Fibroblast of lung (primary cell): ENCODE measurements around the gene ZNF526. TPM values are rescaled to one million over a fixed set of nuclear protein-coding genes. Genes with fewer than 3 reads are reported as not detected.
A peak's percentile ranks its signal among the peaks of the same experiment; 100 is the strongest.

Experiments
- DNase-seq, 2 donors: peaks; one replicate each; pipeline versions ENCODE4 v3.0.0 to v3.0.0-alpha.2; 2010; ENCODE audit warnings: low read depth in 2 of 2
- H2AFZ ChIP-seq: 2 replicates; pipeline ENCODE4 v1.5.1; 2012; ENCODE audit warnings: low read length, control low read depth, inconsistent platforms
- H3K27ac ChIP-seq: 2 replicates; pipeline ENCODE4 v1.5.1; 2011; ENCODE audit warnings: low read length, control low read depth; ENCODE audit not compliant: insufficient read depth
- H3K27me3 ChIP-seq: 2 replicates; pipeline ENCODE4 v1.5.1; 2011; ENCODE audit warnings: mild to moderate bottlenecking, low read length; ENCODE audit not compliant: control insufficient read depth, insufficient read depth
- H3K36me3 ChIP-seq: 2 replicates; pipeline ENCODE4 v1.5.1; 2011; ENCODE audit warnings: low read length; ENCODE audit not compliant: control insufficient read depth, insufficient read depth
- H3K4me1 ChIP-seq: 2 replicates; pipeline ENCODE4 v1.5.1; 2011; ENCODE audit warnings: low read length; ENCODE audit not compliant: control insufficient read depth, insufficient read depth; ENCODE audit errors: extremely low read depth
- H3K4me2 ChIP-seq: 2 replicates; pipeline ENCODE4 v1.5.1; 2011; ENCODE audit warnings: low read length, control low read depth; ENCODE audit not compliant: insufficient read depth; ENCODE audit errors: extremely low read depth
- H3K4me3 ChIP-seq, 4 experiments: fragments of 200-600 bp in 1 of 4; sonication (generic) in 1 of 4; replicated peaks in 1 of 4; 2 replicates each; pipeline ENCODE4 v1.5.1; 2011 to 2016; ENCODE audit warnings: low read length in 4 of 4, low read depth in 3 of 4, mild to moderate bottlenecking in 3 of 4, control low read depth in 2 of 4, inconsistent platforms in 1 of 4, mixed read lengths in 1 of 4; ENCODE audit not compliant: insufficient read depth in 1 of 4; ENCODE audit errors: control extremely low read depth in 1 of 4
- H3K79me2 ChIP-seq: 2 replicates; pipeline ENCODE4 v1.5.1; 2012; ENCODE audit warnings: mild to moderate bottlenecking, low read length, inconsistent platforms; ENCODE audit not compliant: control insufficient read depth, insufficient read depth
- H3K9ac ChIP-seq: 2 replicates; pipeline ENCODE4 v1.5.1; 2011; ENCODE audit warnings: mild to moderate bottlenecking, low read length, control low read depth; ENCODE audit not compliant: insufficient read depth
- H3K9me3 ChIP-seq: 2 replicates; pipeline ENCODE4 v1.5.1; 2012; ENCODE audit warnings: low read depth, low read length; ENCODE audit not compliant: control insufficient read depth, insufficient read depth
- H4K20me1 ChIP-seq: 2 replicates; pipeline ENCODE4 v1.5.1; 2011; ENCODE audit warnings: low read length; ENCODE audit not compliant: control insufficient read depth, insufficient read depth; ENCODE audit errors: extremely low read depth
- CTCF ChIP-seq, 2 donors: IDR thresholded peaks in 1 of 2; conservative IDR thresholded peaks in 1 of 2; 1 replicate in 1 of 2; 2 replicates in 1 of 2; pipeline ENCODE4 v1.5.1; 2011 to 2012; ENCODE audit warnings: low read length in 2 of 2, control low read depth in 1 of 2, inconsistent platforms in 1 of 2, low read depth in 1 of 2, mild to moderate bottlenecking in 1 of 2
- EZH2 ChIP-seq: IDR thresholded peaks from 2 replicates; pipeline ENCODE4 v1.5.1; 2012; ENCODE audit warnings: low read length, control low read depth, mild to moderate bottlenecking; ENCODE audit errors: missing control alignments
- polyA plus RNA-seq, 2 donors: library from polyadenylated mRNA; depleted of rRNA in 1 of 2; stranded (reverse) in 1 of 2; unstranded in 1 of 2; fragments of >200 nt; gene quantifications; 2 replicates each; pipeline ENCODE4 v1.2.1, GENCODE V29; 2011 to 2012; ENCODE audit warnings: missing spikeins in 1 of 2
- total RNA-seq: library from RNA; depleted of rRNA; stranded (reverse); fragments of >200 nt; gene quantifications from 2 replicates; pipeline ENCODE4 v1.2.1, GENCODE V29; 2014

Gene ZNF526
- total and polyA plus RNA-seq, 2 donors (not counting 1 experiment from before 2014, with no cell fraction given) = 5.9 to 7.8 TPM

GRCh38 chr19:42254089-42254849, 34.2 kb downstream of the ZNF526 start:
- TF ChIP-seq EZH2 = no peak
- TF ChIP-seq CTCF (conservative IDR thresholded peaks at IDR 0.05 in 1 of 2, IDR thresholded peaks at IDR 0.05 in 1 of 2; ENCODE audit: low read depth in 1 of 2, low read length in 2 of 2) = no peak
- Histone ChIP-seq H3K27me3 (no peaks in the 10 kb centered on the region), H3K79me2 (peaks cover 52% of the 10 kb centered on the region), H3K4me1 (peaks cover 23% of the 10 kb centered on the region), H4K20me1 (no peaks in the 10 kb centered on the region), H2AFZ (no peak overlapping the region), H3K27ac (peak overlapping the region; percentile 93), H3K9ac (peak overlapping the region; percentile 95), H3K36me3 (peaks cover 8% of the 10 kb centered on the region), H3K9me3 (no peaks in the 10 kb centered on the region), H3K4me3 (peak overlapping the region; percentile 84 to 98 (median 92)), H3K4me2 (no peak overlapping the region)
- peak; percentile 57 to 60 for DNase-seq

GRCh38 chr19:42254850-42255765, 35.0 kb downstream of the ZNF526 start, which contains the start of gene ERF:
ERF (minus strand) TSS chr19:42255128; CDS start chr19:42254999, 129 bp downstream.
- H3K27me3 ChIP-seq = no peaks in the 10 kb centered on the region
- H3K4me1 ChIP-seq = peaks cover 22% of the 10 kb centered on the region
- peak within 1 kb of the TSS; percentile 95 for H3K9ac ChIP-seq
- DNase-seq = peak; percentile 83 to 87
- H3K4me3 ChIP-seq = peak within 1 kb of the TSS; percentile 84 to 98 (median 92)
- H2AFZ ChIP-seq = peak within 1 kb of the TSS; percentile 64
- peak within 1 kb of the TSS; percentile 93 for H3K27ac ChIP-seq
- H3K36me3 ChIP-seq = peaks cover 2% of the 10 kb centered on the region
- H3K79me2 ChIP-seq = peaks cover 43% of the 10 kb centered on the region
- no peaks in the 10 kb centered on the region for H3K9me3 ChIP-seq
- no peaks in the 10 kb centered on the region for H4K20me1 ChIP-seq
- peak within 1 kb of the TSS; percentile 89 for H3K4me2 ChIP-seq
- TF ChIP-seq EZH2 = no peak
- no peak for TF ChIP-seq CTCF (conservative IDR thresholded peaks at IDR 0.05 in 1 of 2, IDR thresholded peaks at IDR 0.05 in 1 of 2; ENCODE audit: low read depth in 1 of 2, low read length in 2 of 2)
